NT2/D1 (cell line): ENCODE measurements around the gene GOLGA8J.
"Not testable (repeated sequence)": the region's sequence is repeated elsewhere in the genome, so short reads cannot be mapped to it uniquely, and the experiment has no call there.

Source experiments
- DNase-seq: peaks from one replicate; pipeline ENCODE4 v3.0.0-alpha.2; 2011; ENCODE audit warnings: low read depth, low spot score
- H3K27me3 ChIP-seq: 2 replicates; pipeline ENCODE4 v1.6.0; 2011; ENCODE audit warnings: mild to moderate bottlenecking; ENCODE audit not compliant: insufficient read length, insufficient read depth
- H3K36me3 ChIP-seq: 2 replicates; pipeline ENCODE4 v1.6.1; 2011; ENCODE audit warnings: mild to moderate bottlenecking, low read length, mixed read lengths; ENCODE audit not compliant: insufficient read depth, insufficient read length
- H3K4me1 ChIP-seq: 2 replicates; pipeline ENCODE4 v1.5.1; 2011; ENCODE audit not compliant: insufficient read depth, insufficient read length
- H3K4me3 ChIP-seq: 2 replicates; pipeline ENCODE4 v1.5.1; 2011; ENCODE audit warnings: low read depth; ENCODE audit not compliant: insufficient read length
- H3K9ac ChIP-seq: 2 replicates; pipeline ENCODE4 v1.6.0; 2011; ENCODE audit warnings: low read depth; ENCODE audit not compliant: insufficient read length
- H3K9me3 ChIP-seq: 2 replicates; pipeline ENCODE4 v1.5.1; 2011; ENCODE audit warnings: mild to moderate bottlenecking, low read length; ENCODE audit not compliant: insufficient read depth

Gene GOLGA8J

GRCh38 chr15:30110591-30110990 lies 27.8 kb downstream of the GOLGA8J start:
- H3K27me3 ChIP-seq, H3K4me3 ChIP-seq, H3K9ac ChIP-seq, H3K9me3 ChIP-seq, H3K36me3 ChIP-seq, H3K4me1 ChIP-seq, DNase-seq: not testable (repeated sequence)

DNA sequence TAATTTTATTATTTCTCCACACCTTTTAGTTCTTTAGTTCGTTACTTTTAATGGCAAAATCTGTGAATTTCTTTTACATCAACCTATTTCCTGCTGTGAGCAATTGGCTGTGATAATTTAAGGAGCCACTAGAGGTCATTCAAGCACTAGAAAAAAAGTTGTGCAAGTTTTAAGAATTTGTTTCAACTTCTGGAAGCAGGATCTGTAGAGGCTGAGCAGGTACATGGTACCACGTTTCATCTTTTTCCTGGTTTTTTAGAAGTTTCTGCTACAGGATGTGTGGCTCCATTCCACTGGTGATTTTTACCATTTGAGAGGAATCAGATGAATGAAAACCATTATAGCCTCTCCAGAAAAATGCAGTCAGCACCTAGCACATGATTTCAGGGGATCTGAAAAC lies 47.3 kb downstream of the GOLGA8J start:
- H3K9me3 ChIP-seq, H3K4me1 ChIP-seq, H3K4me3 ChIP-seq, H3K9ac ChIP-seq, DNase-seq, H3K36me3 ChIP-seq, H3K27me3 ChIP-seq: not testable (repeated sequence)

DNA sequence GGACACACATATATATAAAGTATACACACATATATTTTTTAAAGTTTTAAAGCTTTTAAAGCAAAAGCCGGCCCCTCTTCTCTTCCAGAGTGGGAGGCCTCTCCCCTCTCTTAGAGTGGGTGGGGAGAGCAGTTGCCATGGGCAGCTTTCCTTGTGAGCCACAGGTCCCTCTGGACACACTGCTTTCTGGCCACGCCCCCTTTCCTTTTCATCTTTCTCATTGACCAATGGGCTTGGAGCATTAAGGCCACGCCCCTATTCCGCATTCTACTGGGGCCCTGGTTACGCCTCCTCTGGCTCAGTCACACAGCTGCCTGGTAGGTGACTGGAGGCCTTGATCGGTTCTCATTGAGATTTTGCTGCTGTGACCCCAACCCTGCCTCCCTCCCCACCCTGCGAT lies 52.0 kb downstream of the GOLGA8J start, which contains the start of gene GOLGA8T:
Gene GOLGA8T (plus strand): TSS at position 301 of the 400 bp plus-strand sequence. CDS start 98 bp downstream, at position 399.
- not testable (repeated sequence) for H3K9ac ChIP-seq, H3K36me3 ChIP-seq, H3K27me3 ChIP-seq, H3K4me1 ChIP-seq, H3K4me3 ChIP-seq, H3K9me3 ChIP-seq, DNase-seq
